HepG2 (cell line): Measurements from ENCODE around the gene NAT14. TPM values are rescaled to one million over a fixed set of nuclear protein-coding genes. Genes with fewer than 3 reads are reported as not detected.

Source experiments
- ARNTL ChIP-seq: sonication (generic); formaldehyde crosslinking; IDR thresholded peaks from 2 replicates; pipeline ENCODE4 v1.4.0; 2020; ENCODE audit warnings: mild to moderate bottlenecking, missing genetic modification reagents
- FOXC1 ChIP-seq: sonication (generic); formaldehyde crosslinking; IDR thresholded peaks from 2 replicates; pipeline ENCODE4 v1.8.0; 2022; ENCODE audit warnings: mild to moderate bottlenecking, missing genetic modification reagents, borderline replicate concordance
- JUND ChIP-seq: sonication (generic); formaldehyde crosslinking; IDR thresholded peaks from 2 replicates; pipeline ENCODE4 v1.8.0; 2022; ENCODE audit warnings: mild to moderate bottlenecking, missing genetic modification reagents
- SMARCC2 ChIP-seq: fragments of 450-650 bp; IDR thresholded peaks from 2 replicates; pipeline ENCODE4 v1.6.1; 2017; ENCODE audit warnings: antibody characterized with exemption, mild to moderate bottlenecking
- YEATS2 ChIP-seq: sonication (generic); formaldehyde crosslinking; IDR thresholded peaks from 2 replicates; pipeline ENCODE4 v1.4.0; 2020; ENCODE audit warnings: missing genetic modification reagents, borderline replicate concordance
- ZBTB14 ChIP-seq: sonication (generic); formaldehyde crosslinking; IDR thresholded peaks from 2 replicates; pipeline ENCODE4 v1.4.0; 2020; ENCODE audit warnings: missing genetic modification reagents
- ZBTB40 ChIP-seq, 2 experiments: fragments of 450-650 bp in 1 of 2; sonication (generic) in 1 of 2; formaldehyde crosslinking in 1 of 2; IDR thresholded peaks; 2 replicates each; pipeline versions ENCODE4 v1.6.1 to v1.8.0; 2016 to 2022; ENCODE audit warnings: antibody characterized with exemption in 1 of 2, mild to moderate bottlenecking in 1 of 2, missing genetic modification reagents in 1 of 2
- ZBTB42 ChIP-seq: sonication (generic); formaldehyde crosslinking; IDR thresholded peaks from 2 replicates; pipeline ENCODE4 v1.5.0; 2020; ENCODE audit warnings: mild to moderate bottlenecking, missing genetic modification reagents
- ZEB1 ChIP-seq: IDR thresholded peaks from 2 replicates; pipeline ENCODE4 v1.6.1; 2012; ENCODE audit warnings: mild to moderate bottlenecking, low read depth, inconsistent platforms; ENCODE audit not compliant: insufficient replicate concordance
- ZFP37 ChIP-seq: sonication (generic); formaldehyde crosslinking; IDR thresholded peaks from 2 replicates; pipeline ENCODE4 v1.4.0; 2020; ENCODE audit warnings: missing genetic modification reagents, borderline replicate concordance
- ZFP82 ChIP-seq: sonication (generic); formaldehyde crosslinking; IDR thresholded peaks from 2 replicates; pipeline ENCODE4 v1.5.1; 2020; ENCODE audit warnings: mild to moderate bottlenecking, missing genetic modification reagents, borderline replicate concordance
- ZNF121 ChIP-seq: sonication (generic); formaldehyde crosslinking; IDR thresholded peaks from 2 replicates; pipeline ENCODE4 v1.5.0; 2020; ENCODE audit warnings: mild to moderate bottlenecking, missing genetic modification reagents
- ZNF275 ChIP-seq: sonication (generic); formaldehyde crosslinking; IDR thresholded peaks from 2 replicates; pipeline ENCODE4 v1.8.0; 2022; ENCODE audit warnings: missing genetic modification reagents, mild to moderate bottlenecking, inconsistent platforms, borderline replicate concordance
- ZNF383 ChIP-seq: sonication (generic); formaldehyde crosslinking; IDR thresholded peaks from 2 replicates; pipeline ENCODE4 v1.4.0; 2020; ENCODE audit warnings: missing genetic modification reagents, mild to moderate bottlenecking, borderline replicate concordance
- ZNF446 ChIP-seq: sonication (generic); formaldehyde crosslinking; IDR thresholded peaks from 2 replicates; pipeline ENCODE4 v1.5.0; 2020; ENCODE audit warnings: mild to moderate bottlenecking, missing genetic modification reagents
- ZNF598 ChIP-seq: sonication (generic); formaldehyde crosslinking; IDR thresholded peaks from 2 replicates; pipeline ENCODE4 v1.5.1; 2020; ENCODE audit warnings: mild to moderate bottlenecking, missing genetic modification reagents, borderline replicate concordance
- ZNF703 ChIP-seq: sonication (generic); formaldehyde crosslinking; IDR thresholded peaks from 2 replicates; pipeline ENCODE4 v1.5.1; 2020; ENCODE audit warnings: missing genetic modification reagents, mild to moderate bottlenecking, moderate library complexity, borderline replicate concordance
- ZNF761 ChIP-seq: sonication (generic); formaldehyde crosslinking; conservative IDR thresholded peaks from 2 replicates; pipeline ENCODE4 v1.4.0; 2020; ENCODE audit warnings: mild to moderate bottlenecking, missing genetic modification reagents
- polyA plus RNA-seq, 8 experiments: library from polyadenylated mRNA; depleted of rRNA in 3 of 8; stranded (reverse) in 7 of 8; unstranded in 1 of 8; fragments of >200 nt; fragmentation: Illumina TruSeq in 4 of 8; extraction: Trizol in 4 of 8; gene quantifications; 2 replicates each; pipeline versions ENCODE4 v1.2.1 to v1.2.3, GENCODE V29; 2011 to 2016; ENCODE audit warnings: low read depth in 4 of 8, missing spikeins in 1 of 8, mixed read lengths in 1 of 8; ENCODE audit not compliant: insufficient read depth in 1 of 8
- total RNA-seq, 5 experiments: library from RNA; depleted of rRNA; stranded (reverse); fragments of >200 nt; fragmentation: Illumina TruSeq; extraction: Trizol; gene quantifications; 2 replicates each; pipeline ENCODE4 v1.2.3, GENCODE V29; 2016; ENCODE audit warnings: low read depth in 1 of 5

Gene NAT14
- total and polyA plus RNA-seq, 2 of the 13 experiments (the other 11 are each of a cell fraction or from before 2014, with no cell fraction given) = 20.7 to 22.3 TPM

GRCh38 chr19:55503502-55504251 is 18.7 kb downstream of the NAT14 start (continued):
- TF ChIP-seq ZBTB40 (IDR thresholded peaks at IDR 0.05) (no peak), ZBTB40 (CRISPR knock-in tag; IDR thresholded peaks at IDR 0.05) (no peak), ZNF121 (CRISPR knock-in tag) (no peak), ZNF446 (CRISPR knock-in tag) (no peak), ZFP82 (CRISPR knock-in tag) (no peak), ZNF761 (no peak), ZEB1 (no peak), ARNTL (CRISPR knock-in tag) (0 out of 2 replicates have a peak, but pooled peaks have one; percentile 56), JUND (no peak), ZBTB42 (CRISPR knock-in tag) (no peak), FOXC1 (CRISPR knock-in tag) (no peak), SMARCC2 (no peak), ZNF703 (CRISPR knock-in tag) (no peak), ZFP37 (CRISPR knock-in tag) (no peak), ZNF383 (no peak), ZNF598 (CRISPR knock-in tag) (no peak), ZBTB14 (no peak), YEATS2 (peak; percentile 36; the same call in 1 of the 2 replicates), ZNF275 (CRISPR knock-in tag) (no peak)
